Naive thymus-derived CD8-positive, alpha-beta T cell (primary cell): ENCODE measurements around the gene ALG8. TPM values are rescaled to one million over a fixed set of nuclear protein-coding genes. Genes with fewer than 3 reads are reported as not detected.
"Not testable (repeated sequence)": the region's sequence is repeated elsewhere in the genome, so short reads cannot be mapped to it uniquely, and the experiment has no call there.

Experiments
- ATAC-seq, 2 donors: fragments of 150-1000 bp; cut with Tn5 transposase in 1 of 2; sonication (Bioruptor Pico), chemical (Tn5 transposase) in 1 of 2; 1 replicate in 1 of 2; 2 replicates in 1 of 2; pipeline ENCODE4 v1.10.0; 2021; ENCODE audit warnings: mild to moderate bottlenecking in 2 of 2, moderate library complexity in 2 of 2
- POLR2A ChIA-PET: fragments of 350-600 bp; sonication (Branson Sonifier 250); formaldehyde crosslinking; loops from one replicate; lab custom pipeline; 2021; ENCODE audit warnings: antibody characterized with exemption; lab: Charles Lee
- DNase-seq, 10 donors: peaks; one replicate each; pipeline versions ENCODE4 v3.0.0 to v3.0.0-alpha.2; 2020 to 2022
- H3K27ac Mint-ChIP-seq, 10 donors: one replicate each; pipeline ENCODE4 v1.8.0; 2020 to 2022; ENCODE audit warnings: mild to moderate bottlenecking in 10 of 10, mixed read lengths in 10 of 10, moderate library complexity in 4 of 10, inconsistent platforms in 1 of 10
- H3K27me3 Mint-ChIP-seq, 5 donors: one replicate each; pipeline ENCODE4 v1.8.0; 2021 to 2022; ENCODE audit warnings: mixed read lengths in 5 of 5
- H3K36me3 Mint-ChIP-seq, 3 donors: one replicate each; pipeline ENCODE4 v1.8.0; 2020 to 2022; ENCODE audit warnings: mixed read lengths in 3 of 3, mild to moderate bottlenecking in 2 of 3, inconsistent platforms in 1 of 3
- H3K4me1 Mint-ChIP-seq, 4 donors: one replicate each; pipeline ENCODE4 v1.8.0; 2021 to 2022; ENCODE audit warnings: mixed read lengths in 4 of 4
- H3K4me3 Mint-ChIP-seq, 10 donors: one replicate each; pipeline ENCODE4 v1.8.0; 2020 to 2022; ENCODE audit warnings: mild to moderate bottlenecking in 10 of 10, mixed read lengths in 10 of 10, moderate library complexity in 6 of 10, inconsistent platforms in 1 of 10
- H3K9me3 Mint-ChIP-seq, 9 donors: one replicate each; pipeline ENCODE4 v1.8.0; 2020 to 2022; ENCODE audit warnings: mixed read lengths in 9 of 9, mild to moderate bottlenecking in 3 of 9, inconsistent platforms in 1 of 9, moderate library complexity in 1 of 9
- polyA plus RNA-seq, 3 donors: library from polyadenylated mRNA; unstranded; fragments of 300-500 nt; fragmentation: Illumina TruSeq; gene quantifications; one replicate each; pipeline ENCODE4 v1.2.3, GENCODE V29; 2021
- total RNA-seq, 8 experiments: library from RNA in 2 of 8; stranded (reverse) in 2 of 8; gene quantifications; one replicate each; pipeline ENCODE4 v1.2.3 and lab custom pipeline; 2021 to 2026

Gene ALG8
- total and polyA plus RNA-seq, 5 experiments from 2014 or later: 37.4 to 65.0 (median 54.6) TPM

GRCh38 chr11:78084506-78084905, 54.9 kb downstream of the ALG8 start:
- H3K27me3 Mint-ChIP-seq: not testable (repeated sequence)

GRCh38 chr11:78083021-78083420, 56.4 kb downstream of the ALG8 start:
- no peak for DNase-seq
- no peak for ATAC-seq
- Mint-ChIP-seq H3K36me3 (no peaks in the 10 kb centered on the region), H3K4me1 (peaks cover 15 to 40% (median 33%) of the 10 kb centered on the region in 4 donors), H3K4me3 (no peak overlapping the region), H3K27ac (peak overlapping the region in 1 of 10 donors; percentile 12), H3K27me3 (no peaks in the 10 kb centered on the region), H3K9me3 (no peaks in the 10 kb centered on the region)
- POLR2A ChIA-PET: no interaction called here

More at GRCh38 chr11:78084506-78084905, 54.9 kb downstream of the ALG8 start:
- H3K9me3 Mint-ChIP-seq, H3K36me3 Mint-ChIP-seq, H3K27ac Mint-ChIP-seq, H3K4me3 Mint-ChIP-seq, POLR2A ChIA-PET, DNase-seq, ATAC-seq: not testable (repeated sequence)
- peaks cover 10 to 29% (median 23%) of the 10 kb centered on the region in 4 donors for H3K4me1 Mint-ChIP-seq

GRCh38 chr11:78082146-78082545, 57.3 kb downstream of the ALG8 start:
- no peaks in the 10 kb centered on the region for H3K9me3 Mint-ChIP-seq
- H3K4me1 Mint-ChIP-seq: peaks cover 20 to 47% (median 39%) of the 10 kb centered on the region in 4 donors
- H3K36me3 Mint-ChIP-seq: no peaks in the 10 kb centered on the region
- H3K27me3 Mint-ChIP-seq: no peaks in the 10 kb centered on the region
- ATAC-seq (no peak), DNase-seq (no peak)
- peak overlapping the region in 7 of 10 donors; percentile 6 to 95 (median 84) for H3K4me3 Mint-ChIP-seq
- POLR2A ChIA-PET: no interaction called here
- H3K27ac Mint-ChIP-seq: peak overlapping the region in 7 of 10 donors; percentile 13 to 88 (median 81)

GRCh38 chr11:78081583-78081982, 57.8 kb downstream of the ALG8 start:
- POLR2A ChIA-PET: no interaction called here
- peak in 6 of 10 donors; percentile 7 to 49 (median 28) for DNase-seq
- peak; percentile 21 to 54 for ATAC-seq
- Mint-ChIP-seq H3K4me3 (peak overlapping the region; percentile 57 to 97 (median 94)), H3K36me3 (peaks cover 0 to 2% (median 0%) of the 10 kb centered on the region in 3 donors), H3K27ac (peak overlapping the region; percentile 26 to 97 (median 86)), H3K4me1 (peaks cover 23 to 52% (median 44%) of the 10 kb centered on the region in 4 donors), H3K9me3 (no peaks in the 10 kb centered on the region), H3K27me3 (no peaks in the 10 kb centered on the region)

GRCh38 chr11:78080818-78081495, 58.5 kb downstream of the ALG8 start:
- Mint-ChIP-seq H3K9me3 (no peaks in the 10 kb centered on the region), H3K4me3 (peak overlapping the region; percentile 71 to 97 (median 94)), H3K36me3 (peaks cover 0 to 4% (median 0%) of the 10 kb centered on the region in 3 donors), H3K27me3 (no peaks in the 10 kb centered on the region), H3K27ac (peak overlapping the region; percentile 65 to 97 (median 86)), H3K4me1 (peaks cover 24 to 58% (median 50%) of the 10 kb centered on the region in 4 donors)
- no peak for DNase-seq
- ATAC-seq: no peak
- POLR2A ChIA-PET: no interaction called here

- peaks cover 0 to 7% (median 0%) of the 10 kb centered on the region in 3 donors for H3K36me3 Mint-ChIP-seq
- H3K9me3 Mint-ChIP-seq: no peaks in the 10 kb centered on the region
- POLR2A ChIA-PET: interaction anchor here (1.0 to 1.7 kb wide), 6 partner anchors 19 to 338 kb away, joined by 3 to 8 read pairs (median 4); partner anchors contain the start of genes INTS4 and RSF1
- H3K4me3 Mint-ChIP-seq: peak overlapping the region; percentile 71 to 97 (median 94)
- DNase-seq (no peak), ATAC-seq (no peak)
- H3K4me1 Mint-ChIP-seq: peaks cover 26 to 64% (median 56%) of the 10 kb centered on the region in 4 donors
- no peaks in the 10 kb centered on the region for H3K27me3 Mint-ChIP-seq
- H3K27ac Mint-ChIP-seq: peak overlapping the region; percentile 87 to 97 (median 96)
Measured at GRCh38 chr11:78080084-78080817, 59.2 kb downstream of the ALG8 start.

GRCh38 chr11:78079232-78080083, 60.0 kb downstream of the ALG8 start, which contains the start of gene NDUFC2:
NDUFC2 (minus strand) TSS chr11:78079862; CDS start chr11:78079744, 118 bp downstream.
- DNase-seq (peak; percentile 29 to 76 (median 62)), ATAC-seq (peak; percentile 77 to 87)
- Mint-ChIP-seq H3K27ac (peak within 1 kb of the TSS; percentile 87 to 97 (median 96)), H3K27me3 (no peaks in the 10 kb centered on the region), H3K4me3 (peak within 1 kb of the TSS; percentile 71 to 97 (median 94)), H3K4me1 (peaks cover 30 to 69% (median 62%) of the 10 kb centered on the region in 4 donors), H3K36me3 (peaks cover 0 to 11% (median 0%) of the 10 kb centered on the region in 3 donors), H3K9me3 (no peaks in the 10 kb centered on the region)
- POLR2A ChIA-PET: interaction anchor here (0.6 to 2.2 kb wide), 9 partner anchors 18 to 409 kb away, joined by 3 to 9 read pairs (median 3); partner anchors contain the start of genes ALG8, INTS4 and RSF1

GRCh38 chr11:78078218-78079167, 60.9 kb downstream of the ALG8 start:
- POLR2A ChIA-PET: interaction anchor here (0.6 to 2.2 kb wide), 7 partner anchors 24 to 408 kb away, joined by 3 to 9 read pairs (median 3); partner anchors contain the start of genes ALG8, INTS4 and RSF1
- DNase-seq (no peak), ATAC-seq (no peak)
- Mint-ChIP-seq H3K4me1 (peaks cover 30 to 74% (median 64%) of the 10 kb centered on the region in 4 donors), H3K27ac (peak overlapping the region; percentile 87 to 97 (median 96)), H3K36me3 (peaks cover 0 to 16% (median 0%) of the 10 kb centered on the region in 3 donors), H3K4me3 (peak overlapping the region; percentile 71 to 97 (median 94)), H3K27me3 (no peaks in the 10 kb centered on the region), H3K9me3 (no peaks in the 10 kb centered on the region)

- H3K27ac Mint-ChIP-seq: peak overlapping the region; percentile 25 to 97 (median 87)
- POLR2A ChIA-PET: interaction anchor here (2.2 kb wide), 1 partner anchor 62 kb away, joined by 9 read pairs; the partner anchor contains the start of gene ALG8
- ATAC-seq, H3K27me3 Mint-ChIP-seq, H3K9me3 Mint-ChIP-seq, DNase-seq: not testable (repeated sequence)
- H3K36me3 Mint-ChIP-seq: peaks cover 0 to 18% (median 0%) of the 10 kb centered on the region in 3 donors
- H3K4me1 Mint-ChIP-seq: peaks cover 30 to 76% (median 67%) of the 10 kb centered on the region in 4 donors
- peak overlapping the region; percentile 71 to 97 (median 94) for H3K4me3 Mint-ChIP-seq
Measured at GRCh38 chr11:78077592-78077991, 61.8 kb downstream of the ALG8 start.

GRCh38 chr11:78076733-78077403, 62.6 kb downstream of the ALG8 start:
- Mint-ChIP-seq H3K9me3 (no peaks in the 10 kb centered on the region), H3K27me3 (no peaks in the 10 kb centered on the region), H3K4me1 (peaks cover 33 to 73% (median 62%) of the 10 kb centered on the region in 4 donors), H3K36me3 (peaks cover 0 to 23% (median 0%) of the 10 kb centered on the region in 3 donors), H3K4me3 (peak overlapping the region; percentile 1 to 95 (median 32)), H3K27ac (peak overlapping the region; percentile 4 to 94 (median 32))
- POLR2A ChIA-PET: no interaction called here
- DNase-seq (no peak), ATAC-seq (no peak)
